Stimulated activated CD4-positive, alpha-beta T cell treated with anti-CD3 and anti-CD28 coated beads, TNF-alpha, amount 100 ng/mL, for 24 hours (primary cell): Measurements from ENCODE around the gene PYCR2.

Source experiments
- DNase-seq, 3 experiments: peaks; one replicate each; pipeline ENCODE4 v3.0.0-alpha.2; 2020; ENCODE audit warnings: low read depth in 3 of 3

Gene PYCR2

DNA sequence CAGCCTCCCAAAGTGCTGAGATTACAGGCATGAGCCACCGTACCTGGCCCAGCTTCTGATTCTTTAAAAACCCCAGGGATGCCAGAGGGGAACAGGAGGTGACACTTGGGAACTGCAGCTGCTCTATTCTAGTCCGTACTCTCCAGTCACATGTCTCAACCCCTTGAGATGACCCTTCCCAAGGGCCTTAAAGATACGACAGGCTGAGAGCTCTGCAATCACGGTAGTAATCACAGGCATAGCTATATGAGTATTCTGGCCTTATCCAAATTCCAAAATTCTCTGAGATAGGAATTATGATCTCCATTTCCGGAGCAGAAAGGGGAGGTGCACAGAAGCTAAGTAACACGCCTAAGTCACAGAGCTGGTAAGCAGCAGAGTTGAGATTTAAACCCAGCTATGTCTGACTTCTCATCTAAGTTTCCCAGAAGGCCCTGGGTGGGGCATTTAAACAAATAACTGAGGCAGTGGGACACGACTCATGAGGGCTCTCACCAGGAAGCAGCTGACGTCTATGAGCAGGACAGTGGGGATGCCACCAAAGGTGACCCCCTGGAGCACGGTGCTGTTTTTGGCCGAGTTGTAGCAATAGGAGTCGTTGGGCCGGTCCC, 47.0 kb downstream of the PYCR2 start:
- no peak for DNase-seq

DNA sequence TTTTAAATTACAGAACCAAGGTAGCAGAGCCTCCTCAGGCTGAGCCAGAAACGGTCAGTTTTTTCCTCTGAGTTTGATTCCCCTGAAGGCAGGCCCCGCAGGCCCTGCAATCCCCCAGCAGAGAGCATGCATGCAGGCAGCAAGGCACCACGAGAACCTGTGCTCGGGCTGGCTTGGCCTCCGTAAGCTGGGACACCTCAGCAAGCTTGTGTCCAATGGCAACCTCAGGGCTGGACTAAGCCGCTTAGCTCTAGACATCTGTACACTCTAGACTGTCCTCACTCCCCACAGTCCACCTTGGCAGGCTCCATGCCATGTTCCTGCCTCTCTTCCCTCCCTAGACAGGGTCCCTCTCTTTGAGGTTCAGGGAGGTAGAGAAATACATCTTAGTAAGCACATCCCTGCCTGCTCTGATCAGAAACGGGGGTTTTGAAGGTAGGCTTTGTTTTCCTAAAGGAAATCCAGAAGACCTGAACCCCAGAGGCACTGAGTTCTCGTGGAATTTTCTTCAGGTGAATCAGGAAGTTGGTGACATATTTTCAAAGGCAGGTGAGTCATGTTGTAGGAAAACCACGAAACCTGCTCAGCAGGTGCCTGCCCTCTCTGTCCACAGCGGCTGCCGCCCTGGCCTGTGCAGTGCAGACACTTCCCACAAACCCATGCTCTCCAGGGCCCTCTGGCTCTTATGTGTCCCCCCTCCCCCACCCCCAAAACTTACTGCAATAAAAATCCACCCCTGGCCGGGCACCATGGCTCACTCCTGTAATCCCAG, 48.8 kb downstream of the PYCR2 start:
- DNase-seq = no peak

DNA sequence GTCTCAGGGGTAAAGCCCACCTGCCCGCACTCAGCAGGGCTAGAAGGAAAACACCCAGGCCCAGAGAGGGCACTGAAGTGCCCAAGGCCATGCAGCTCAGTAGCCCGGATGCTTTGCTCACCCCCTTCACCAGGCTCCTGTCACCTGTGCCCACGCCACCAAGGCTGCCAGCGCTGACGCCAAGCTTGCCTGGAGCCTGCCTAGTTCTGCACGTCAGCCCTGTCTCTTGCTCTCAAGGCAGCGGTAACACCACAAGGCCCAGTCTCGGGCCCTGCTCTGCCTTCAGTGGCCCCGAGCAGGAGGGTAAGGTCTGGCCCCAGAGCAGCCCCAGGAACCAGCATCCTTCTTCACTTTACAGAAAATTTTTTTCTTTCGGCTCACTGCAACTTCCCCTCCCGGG, 49.6 kb downstream of the PYCR2 start:
- DNase-seq = no peak

DNA sequence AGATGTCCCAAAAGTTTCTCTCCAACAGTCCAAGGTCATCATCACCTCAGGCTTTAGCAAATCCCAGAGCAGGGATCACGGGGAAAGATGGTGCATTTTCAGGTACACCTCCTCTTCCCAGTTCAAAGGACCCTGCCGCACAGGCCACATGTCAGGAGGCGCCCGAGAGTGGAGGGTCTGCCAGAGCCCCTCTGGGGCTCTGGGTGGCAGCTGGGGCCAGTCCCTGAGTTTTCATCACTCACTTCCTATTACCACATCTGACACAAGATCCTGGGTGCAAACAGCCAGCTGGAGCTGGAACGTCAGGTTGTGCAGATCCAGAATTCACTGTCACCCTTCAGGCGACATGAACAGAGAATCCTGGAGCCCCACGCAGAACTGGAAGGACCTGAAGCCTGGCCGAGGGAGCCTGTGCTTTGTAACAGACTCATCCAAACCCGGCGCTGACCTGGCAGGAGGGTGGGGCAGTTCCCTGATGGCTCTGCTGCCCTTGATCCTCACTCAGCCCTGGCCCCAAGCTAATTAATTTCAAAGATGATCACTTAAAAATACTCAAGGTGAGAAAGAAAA, 50.7 kb downstream of the PYCR2 start:
- DNase-seq = no peak

DNA sequence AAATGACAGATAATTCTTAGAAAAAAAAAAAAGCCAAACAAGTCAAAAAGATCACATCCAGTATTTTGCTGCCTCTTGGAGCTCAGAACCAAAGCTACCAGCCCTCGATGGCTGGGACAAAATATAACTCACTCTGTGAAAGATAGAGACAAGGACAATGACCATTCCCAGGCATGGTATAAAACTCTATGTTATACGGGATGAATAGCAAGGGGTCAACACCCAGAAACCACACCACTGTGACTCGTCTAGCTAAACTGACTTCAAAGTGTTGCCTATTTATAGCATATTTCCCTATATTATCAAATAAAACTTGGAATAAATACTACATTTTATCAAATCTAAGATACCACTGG, 52.0 kb downstream of the PYCR2 start:
- DNase-seq = no peak

DNA sequence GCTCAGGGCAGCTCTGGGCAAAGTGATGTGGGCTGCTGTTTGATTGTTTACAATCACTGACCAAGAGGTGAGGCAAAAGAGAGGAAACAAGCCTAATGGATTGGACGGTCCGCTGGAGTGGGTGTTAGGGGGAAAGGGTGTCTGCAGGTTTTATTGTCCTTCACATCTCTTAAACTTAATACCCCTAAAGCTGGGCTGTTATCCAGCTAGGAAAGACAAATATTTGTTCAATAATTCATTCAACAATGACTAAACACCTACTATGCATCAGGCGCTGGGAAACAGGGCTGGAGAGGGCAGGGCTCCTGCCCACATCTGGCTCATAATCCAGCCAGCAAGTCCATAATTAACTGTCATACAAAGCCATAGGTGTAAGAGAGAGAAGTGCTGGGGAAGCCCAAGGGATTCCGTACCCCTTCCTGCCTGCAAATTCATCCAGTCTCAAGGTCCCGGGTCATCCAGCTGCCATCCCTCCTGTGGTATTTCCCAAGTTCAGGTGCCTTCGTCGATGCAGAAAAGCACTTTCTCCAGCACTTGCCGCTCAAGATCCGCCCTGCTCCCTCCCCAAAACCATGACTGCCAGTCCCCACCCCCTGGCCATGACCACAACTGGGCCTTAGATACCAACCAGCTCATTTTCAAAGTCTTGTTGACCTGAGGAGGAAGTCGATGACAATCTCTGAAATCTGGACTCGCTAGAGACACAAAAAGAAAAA, 52.5 kb downstream of the PYCR2 start:
- no peak for DNase-seq

DNA sequence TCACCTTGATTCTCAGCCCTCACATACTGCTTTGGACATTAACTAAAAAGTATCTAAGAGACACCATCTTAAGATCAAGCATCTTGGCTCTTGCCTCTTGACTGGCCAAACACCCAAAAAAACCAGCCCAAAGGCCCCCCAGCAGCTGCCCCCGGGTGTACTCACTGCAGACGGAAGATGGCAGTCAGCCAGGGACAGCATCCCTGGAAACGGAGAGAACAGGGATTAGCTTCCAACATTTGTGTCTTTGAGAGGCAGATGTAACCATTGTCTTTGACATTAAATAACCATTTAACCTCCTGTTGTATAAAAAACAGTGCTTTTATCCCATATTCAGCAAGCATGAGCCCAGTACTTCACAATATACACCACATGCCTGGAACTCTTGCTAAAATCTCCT, 53.1 kb downstream of the PYCR2 start:
- no peak for DNase-seq
